GM18511 (cell line): ENCODE data around the gene CUL4B.
"Not testable (repeated sequence)": the region's sequence is repeated elsewhere in the genome, so short reads cannot be mapped to it uniquely, and the experiment has no call there.

Experiments
- ATAC-seq: cut with Tn5 transposase; IDR thresholded peaks from one replicate; pipeline ENCODE4 v1.9.1; 2021; ENCODE audit warnings: mild to moderate bottlenecking, moderate library complexity; ENCODE audit not compliant: unreplicated experiment

Gene CUL4B

GRCh38 chrX:120534413-120535205 is 26.2 kb downstream of the CUL4B start:
- no peak for ATAC-seq

DNA sequence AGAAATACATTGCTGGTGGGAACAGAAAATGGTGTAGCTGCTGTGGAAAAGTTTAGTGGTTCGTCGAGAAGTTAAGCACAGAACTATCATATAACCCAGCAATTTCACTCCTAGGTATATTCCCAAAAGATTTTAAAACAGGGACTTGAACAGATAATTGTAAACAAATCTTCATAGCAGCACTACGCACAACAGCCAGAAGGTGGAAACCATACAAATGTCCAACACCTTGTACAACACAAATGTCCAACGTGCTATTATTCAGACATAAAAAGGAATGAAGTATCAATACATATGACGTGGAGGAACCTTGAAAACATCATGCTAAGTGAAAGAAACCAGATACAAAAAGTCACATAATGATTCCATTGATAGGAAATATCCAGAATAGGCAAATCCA is 37.9 kb downstream of the CUL4B start:
- no peak for ATAC-seq

DNA sequence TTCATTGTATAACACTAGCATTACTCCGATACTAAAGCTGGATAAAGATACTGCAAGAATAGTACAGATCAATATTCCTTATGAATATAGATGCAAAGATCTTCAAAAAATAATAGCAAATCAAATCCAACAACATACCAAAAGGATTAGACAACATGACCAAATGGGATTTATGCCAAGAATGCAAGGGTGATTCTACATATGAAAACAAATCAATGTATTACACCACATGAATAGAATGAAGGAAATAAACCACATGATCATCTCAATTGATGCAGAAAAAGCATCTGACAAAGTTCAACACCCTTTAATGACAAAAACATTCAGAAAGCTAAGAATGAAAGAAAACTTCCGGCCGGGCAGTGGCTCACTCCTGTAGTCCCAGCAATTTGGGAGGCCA is 42.8 kb downstream of the CUL4B start:
- no peak for ATAC-seq

DNA sequence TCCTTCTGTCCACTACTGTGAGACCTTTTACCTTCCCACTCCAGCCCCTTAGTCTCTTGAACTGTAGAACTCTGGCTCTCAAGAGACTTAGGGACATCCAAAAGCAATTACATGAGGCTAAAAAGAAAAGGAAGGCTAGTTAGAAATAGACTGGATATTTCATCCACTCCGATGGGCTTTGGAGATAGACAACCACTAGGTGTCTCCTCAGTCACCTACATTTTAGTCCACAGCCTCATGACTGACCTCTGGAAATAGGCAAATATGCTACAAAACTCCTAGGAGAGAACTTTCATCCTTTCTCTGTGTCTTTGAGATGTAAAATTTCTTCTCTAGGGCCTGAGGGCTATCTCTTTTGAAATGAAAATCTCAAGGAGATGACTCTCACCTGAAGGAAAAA is 46.5 kb downstream of the CUL4B start:
- ATAC-seq, result no peak

- ATAC-seq, result no peak
Observed at GRCh38 chrX:120512627-120513026, 48.1 kb downstream of the CUL4B start.

GRCh38 chrX:120512222-120512621 is 48.5 kb downstream of the CUL4B start:
- no peak for ATAC-seq

- no peak for ATAC-seq
Observed at GRCh38 chrX:120504569-120504968, 56.2 kb downstream of the CUL4B start.

GRCh38 chrX:120499301-120500072 is 61.3 kb downstream of the CUL4B start:
- no peak for ATAC-seq

GRCh38 chrX:120490119-120490518 is 70.6 kb downstream of the CUL4B start:
- not testable (repeated sequence) for ATAC-seq

- no peak for ATAC-seq
Observed at GRCh38 chrX:120486786-120487185, 74.0 kb downstream of the CUL4B start.

DNA sequence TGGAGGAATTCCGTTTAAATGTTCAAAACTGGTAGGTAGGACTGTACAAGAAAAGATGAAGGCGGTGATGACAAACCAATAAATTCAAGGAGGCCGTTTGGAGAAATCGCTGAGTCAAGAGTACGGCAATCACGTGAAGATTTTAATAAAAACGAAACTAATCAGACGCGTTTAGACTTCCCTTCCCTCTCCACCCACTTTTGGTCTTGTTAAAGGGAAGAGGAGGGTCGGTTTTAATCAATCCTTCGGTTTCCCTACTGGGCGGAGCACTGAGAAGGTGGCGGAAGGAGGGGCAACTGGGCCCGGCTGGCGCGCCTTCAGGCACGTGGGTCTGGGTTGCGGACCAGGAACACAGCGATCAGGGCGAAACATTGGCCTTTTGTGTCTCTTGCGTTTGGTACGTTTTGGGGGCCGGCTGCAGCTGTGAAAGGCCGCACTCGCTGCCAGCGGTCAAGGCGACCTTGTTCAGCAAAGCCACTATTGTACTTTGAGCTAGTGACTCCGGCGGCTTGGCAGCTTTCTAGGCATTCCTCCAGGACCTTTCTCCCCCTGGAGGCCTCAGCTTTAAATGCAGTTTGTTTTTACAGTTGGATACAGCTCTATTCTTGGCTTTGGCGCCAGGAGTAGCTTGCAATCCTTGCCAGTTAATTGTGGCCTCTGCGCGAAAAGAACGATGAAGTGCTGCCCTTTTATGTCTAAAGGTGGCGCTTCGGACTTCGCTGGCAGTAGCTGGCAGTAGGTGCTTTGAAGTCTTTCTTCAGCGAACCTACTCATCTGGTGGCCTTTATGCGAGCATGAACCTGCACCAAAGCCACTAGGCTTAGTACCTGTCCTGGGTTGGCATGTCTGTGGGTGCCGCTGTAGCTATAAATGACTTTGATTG is 74.9 kb downstream of the CUL4B start:
- peak; percentile 81 for ATAC-seq

- peak; percentile 8 for ATAC-seq
Observed at GRCh38 chrX:120485315-120485637, 75.5 kb downstream of the CUL4B start.

GRCh38 chrX:120477453-120477852 is 83.3 kb downstream of the CUL4B start:
- ATAC-seq, result no peak

- no peak for ATAC-seq
Observed at GRCh38 chrX:120476714-120477113, 84.0 kb downstream of the CUL4B start.

GRCh38 chrX:120475447-120475846 is 85.3 kb downstream of the CUL4B start:
- ATAC-seq, result not testable (repeated sequence)
